Smooth muscle cell (in vitro differentiated cells): ENCODE results near the gene MICAL2. TPM values are rescaled to one million over a fixed set of nuclear protein-coding genes. Genes with fewer than 3 reads are reported as not detected.

Experiments
- DNase-seq: peaks from one replicate; lab custom pipeline; 2025; ENCODE audit not compliant: unreplicated experiment; lab: John Stamatoyannopoulos, UW
- H2AFZ ChIP-seq: fragments of 200-600 bp; sonication (generic); 2 replicates; pipeline ENCODE4 v1.6.0; 2016; ENCODE audit warnings: antibody characterized with exemption, low read depth, mild to moderate bottlenecking
- H3F3A ChIP-seq: fragments of 200-600 bp; sonication (generic); 2 replicates; pipeline ENCODE4 v1.6.0; 2017; ENCODE audit warnings: antibody characterized with exemption, low read depth
- H3K27ac ChIP-seq: fragments of 200-600 bp; sonication (generic); 2 replicates; pipeline ENCODE4 v1.5.1; 2016; ENCODE audit warnings: low read depth, mild to moderate bottlenecking
- H3K27me3 ChIP-seq: fragments of 200-600 bp; sonication (generic); 2 replicates; pipeline ENCODE4 v1.6.1; 2016; ENCODE audit warnings: low read depth, mild to moderate bottlenecking
- H3K36me3 ChIP-seq: fragments of 200-600 bp; sonication (generic); 2 replicates; pipeline ENCODE4 v1.5.1; 2016; ENCODE audit warnings: low read depth
- H3K4me1 ChIP-seq: fragments of 200-600 bp; sonication (generic); 2 replicates; pipeline ENCODE4 v1.5.1; 2016; ENCODE audit warnings: low read depth
- H3K4me2 ChIP-seq: fragments of 200-600 bp; sonication (generic); 2 replicates; pipeline ENCODE4 v1.6.0; 2016; ENCODE audit warnings: mild to moderate bottlenecking
- H3K4me3 ChIP-seq: fragments of 200-600 bp; sonication (generic); 2 replicates; pipeline ENCODE4 v1.5.1; 2016; ENCODE audit warnings: mild to moderate bottlenecking
- H3K79me2 ChIP-seq: fragments of 200-600 bp; sonication (generic); 2 replicates; pipeline ENCODE4 v1.6.0; 2016; ENCODE audit warnings: low read depth, mild to moderate bottlenecking
- H3K9ac ChIP-seq: fragments of 200-600 bp; sonication (generic); 2 replicates; pipeline ENCODE4 v1.6.0; 2016; ENCODE audit warnings: low read depth
- H3K9me3 ChIP-seq: fragments of 200-600 bp; sonication (generic); replicated peaks from 2 replicates; pipeline ENCODE4 v1.5.1; 2016; ENCODE audit warnings: low read depth
- H4K20me1 ChIP-seq: fragments of 200-600 bp; sonication (generic); 2 replicates; pipeline ENCODE4 v1.6.0; 2016; ENCODE audit warnings: low read depth
- WGBS: methylation state at CpG from one replicate; pipeline ENCODE4 v1.1.7; 2016; ENCODE audit warnings: low lambda C conversion rate; 5-methylcytosine and 5-hydroxymethylcytosine counted together
- polyA plus RNA-seq: library from polyadenylated mRNA; unstranded; fragments of >200 nt; fragmentation: Nextera tagmentation; extraction: Ambion mirVana; gene quantifications from 2 replicates; pipeline ENCODE4 v1.2.1, GENCODE V29; 2016
- total RNA-seq: library from RNA; depleted of rRNA; stranded (reverse); fragments of >200 nt; gene quantifications from 2 replicates; pipeline ENCODE4 v1.2.3, GENCODE V29; 2014
- TF ChIP-seq, protein P1 (sequence below): fragments of 200-600 bp; sonication (generic); IDR thresholded peaks from 2 replicates; pipeline ENCODE4 v1.5.1; 2017; ENCODE audit warnings: borderline replicate concordance, mild to moderate bottlenecking, antibody characterized with exemption; ENCODE audit not compliant: insufficient read depth, poor library complexity, severe bottlenecking

MICAL2 gene
- total and polyA plus RNA-seq, 2 experiments from 2014 or later = 161 to 287 TPM

- Histone ChIP-seq H3K79me2 (no peaks in the 10 kb centered on the region), H3K4me1 (no peaks in the 10 kb centered on the region), H3K27me3 (no peaks in the 10 kb centered on the region), H3K4me2 (no peak overlapping the region), H4K20me1 (no peaks in the 10 kb centered on the region), H3F3A (peaks cover 10% of the 10 kb centered on the region), H2AFZ (no peak overlapping the region), H3K9ac (no peak overlapping the region), H3K27ac (peak overlapping the region; percentile 58), H3K9me3 (no peaks in the 10 kb centered on the region), H3K4me3 (no peak overlapping the region), H3K36me3 (peaks cover 7% of the 10 kb centered on the region)
- TF ChIP-seq, protein P1, sequence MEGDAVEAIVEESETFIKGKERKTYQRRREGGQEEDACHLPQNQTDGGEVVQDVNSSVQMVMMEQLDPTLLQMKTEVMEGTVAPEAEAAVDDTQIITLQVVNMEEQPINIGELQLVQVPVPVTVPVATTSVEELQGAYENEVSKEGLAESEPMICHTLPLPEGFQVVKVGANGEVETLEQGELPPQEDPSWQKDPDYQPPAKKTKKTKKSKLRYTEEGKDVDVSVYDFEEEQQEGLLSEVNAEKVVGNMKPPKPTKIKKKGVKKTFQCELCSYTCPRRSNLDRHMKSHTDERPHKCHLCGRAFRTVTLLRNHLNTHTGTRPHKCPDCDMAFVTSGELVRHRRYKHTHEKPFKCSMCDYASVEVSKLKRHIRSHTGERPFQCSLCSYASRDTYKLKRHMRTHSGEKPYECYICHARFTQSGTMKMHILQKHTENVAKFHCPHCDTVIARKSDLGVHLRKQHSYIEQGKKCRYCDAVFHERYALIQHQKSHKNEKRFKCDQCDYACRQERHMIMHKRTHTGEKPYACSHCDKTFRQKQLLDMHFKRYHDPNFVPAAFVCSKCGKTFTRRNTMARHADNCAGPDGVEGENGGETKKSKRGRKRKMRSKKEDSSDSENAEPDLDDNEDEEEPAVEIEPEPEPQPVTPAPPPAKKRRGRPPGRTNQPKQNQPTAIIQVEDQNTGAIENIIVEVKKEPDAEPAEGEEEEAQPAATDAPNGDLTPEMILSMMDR = no peak
- 91% methylated on average over 12 of the region's 12 CpGs for WGBS
- DNase-seq = no peak
These were observed 114.1 kb downstream of the MICAL2 start for GRCh38 chr11:12224537-12224893.

- Histone ChIP-seq H3K36me3 (peaks cover 3% of the 10 kb centered on the region), H3K9ac (no peak overlapping the region), H3K27me3 (no peaks in the 10 kb centered on the region), H3K4me2 (no peak overlapping the region), H3K4me3 (no peak overlapping the region), H2AFZ (no peak overlapping the region), H4K20me1 (no peaks in the 10 kb centered on the region), H3K9me3 (no peaks in the 10 kb centered on the region), H3K4me1 (no peaks in the 10 kb centered on the region), H3F3A (peaks cover 10% of the 10 kb centered on the region), H3K27ac (peak overlapping the region; percentile 58), H3K79me2 (no peaks in the 10 kb centered on the region)
- TF ChIP-seq, protein P1 = no peak
- DNase-seq = no peak
- WGBS = 90% methylated on average over 8 of the region's 8 CpGs
These were observed 114.8 kb downstream of the MICAL2 start for GRCh38 chr11:12225046-12225739.

DNA sequence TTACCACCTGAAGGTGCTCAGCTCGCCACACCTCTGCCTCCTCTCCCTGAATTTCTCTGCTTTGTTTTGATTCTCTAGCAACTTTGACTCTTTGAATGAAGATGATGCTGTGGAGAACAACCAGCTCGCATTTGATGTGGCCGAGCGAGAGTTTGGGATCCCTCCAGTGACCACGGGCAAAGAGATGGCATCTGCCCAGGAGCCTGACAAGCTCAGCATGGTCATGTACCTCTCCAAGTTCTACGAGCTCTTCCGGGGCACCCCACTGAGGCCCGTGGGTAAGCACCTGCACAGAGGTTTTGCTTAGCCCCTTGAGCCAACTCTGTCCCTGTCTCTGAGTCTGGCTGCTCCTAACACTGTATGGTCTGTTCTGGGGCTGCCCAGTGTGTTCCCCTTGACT, 115.7 kb downstream of the MICAL2 start:
- H3K9me3 ChIP-seq = no peaks in the 10 kb centered on the region
- H3K27me3 ChIP-seq = no peaks in the 10 kb centered on the region
- DNase-seq = no peak
- no peaks in the 10 kb centered on the region for H3K79me2 ChIP-seq
- H3K9ac ChIP-seq = no peak overlapping the region
- TF ChIP-seq, protein P1 = no peak
- no peak overlapping the region for H3K4me2 ChIP-seq
- no peak overlapping the region for H2AFZ ChIP-seq
- H3K36me3 ChIP-seq = peaks cover 3% of the 10 kb centered on the region
- H3K27ac ChIP-seq = peak overlapping the region; percentile 4
- no peaks in the 10 kb centered on the region for H4K20me1 ChIP-seq
- over 99% methylated on average over 8 of the region's 8 CpGs for WGBS
- peaks cover 13% of the 10 kb centered on the region for H3F3A ChIP-seq
- no peak overlapping the region for H3K4me3 ChIP-seq
- H3K4me1 ChIP-seq = no peaks in the 10 kb centered on the region
